DND-41 (cell line): Measurements from ENCODE around the gene SPATS2.

Experiments
- ATAC-seq: fragments of 200-7000 bp; cut with Tn5 transposase; 3 replicates; pipeline ENCODE4 v1.9.1; 2021; ENCODE audit warnings: low read depth; ENCODE audit not compliant: insufficient read depth
- DNase-seq: peaks from one replicate; pipeline ENCODE4 v3.0.0-alpha.2; 2020
- H2AFZ ChIP-seq: 2 replicates; pipeline ENCODE4 v1.6.0; 2012; ENCODE audit warnings: low read depth, low read length
- H3K27ac ChIP-seq: 2 replicates; pipeline ENCODE4 v1.5.1; 2012; ENCODE audit warnings: low read length, inconsistent platforms
- H3K27me3 ChIP-seq: fragments of 200-600 bp; sonication (generic); 2 replicates; pipeline ENCODE4 v1.6.0; 2012; ENCODE audit warnings: low read length, mild to moderate bottlenecking, inconsistent platforms; ENCODE audit not compliant: insufficient read depth, poor library complexity
- H3K36me3 ChIP-seq: 2 replicates; pipeline ENCODE4 v1.5.1; 2012; ENCODE audit warnings: low read length, inconsistent platforms; ENCODE audit not compliant: insufficient read depth
- H3K4me1 ChIP-seq: 2 replicates; pipeline ENCODE4 v1.5.1; 2012; ENCODE audit warnings: mild to moderate bottlenecking, low read length; ENCODE audit not compliant: insufficient read depth
- H3K4me2 ChIP-seq: 2 replicates; pipeline ENCODE4 v1.6.0; 2012; ENCODE audit warnings: mild to moderate bottlenecking, moderate library complexity, low read length, inconsistent platforms; ENCODE audit not compliant: insufficient read depth
- H3K4me3 ChIP-seq, 2 experiments: fragments of 200-600 bp in 1 of 2; shearing (Covaris generic) in 1 of 2; 2 replicates each; pipeline ENCODE4 v1.5.1; 2012 to 2016; ENCODE audit warnings: inconsistent platforms in 2 of 2, low read length in 2 of 2, mild to moderate bottlenecking in 2 of 2, low read depth in 1 of 2, moderate library complexity in 1 of 2
- H3K79me2 ChIP-seq: 2 replicates; pipeline ENCODE4 v1.6.0; 2012; ENCODE audit warnings: low read length, inconsistent platforms; ENCODE audit not compliant: insufficient read depth
- H3K9ac ChIP-seq: 2 replicates; pipeline ENCODE4 v1.6.0; 2012; ENCODE audit warnings: low read depth, mild to moderate bottlenecking, inconsistent platforms, low read length, moderate library complexity
- H3K9me3 ChIP-seq: 2 replicates; pipeline ENCODE4 v1.5.1; 2012; ENCODE audit warnings: low read length, moderate library complexity, mild to moderate bottlenecking, inconsistent platforms; ENCODE audit not compliant: insufficient read depth, severe bottlenecking
- H4K20me1 ChIP-seq: 2 replicates; pipeline ENCODE4 v1.6.0; 2012; ENCODE audit warnings: low read length; ENCODE audit not compliant: insufficient read depth
- EZH2 ChIP-seq: IDR thresholded peaks from 3 replicates; pipeline ENCODE4 v1.6.1; 2012; ENCODE audit warnings: borderline replicate concordance, low read depth, mild to moderate bottlenecking, moderate library complexity, low read length, inconsistent platforms; ENCODE audit not compliant: severe bottlenecking
- TF ChIP-seq, protein P1 (sequence below): IDR thresholded peaks from 2 replicates; pipeline ENCODE4 v1.5.1; 2012; ENCODE audit warnings: borderline replicate concordance, low read length, moderate library complexity, mild to moderate bottlenecking; ENCODE audit not compliant: poor library complexity, severe bottlenecking; ENCODE audit errors: extremely low read depth

Gene SPATS2

DNA sequence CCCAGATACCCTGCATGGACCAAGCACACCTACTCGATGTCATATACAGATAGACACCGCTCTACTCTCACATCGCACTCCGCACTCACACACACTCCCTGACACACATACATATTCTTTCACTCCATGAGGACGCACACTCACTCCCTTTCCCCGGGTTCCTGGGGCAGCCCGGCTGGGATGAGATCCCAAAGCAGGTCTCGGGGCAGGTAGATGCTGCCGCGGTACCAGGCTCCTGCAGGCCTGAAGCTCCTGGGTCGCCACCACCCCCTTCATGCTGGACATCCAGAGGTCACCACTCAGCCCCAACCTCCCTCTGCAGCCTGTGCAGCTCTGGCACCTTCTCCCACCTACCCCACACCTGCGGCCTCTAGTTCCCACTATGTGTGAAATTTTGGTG is 32.6 kb upstream of the SPATS2 start:
- no peak for ATAC-seq
- H3K4me3 ChIP-seq: no peak overlapping the region
- H3K4me1 ChIP-seq: peaks cover 13% of the 10 kb centered on the region
- H2AFZ ChIP-seq: no peak overlapping the region
- no peaks in the 10 kb centered on the region for H3K27me3 ChIP-seq
- H3K79me2 ChIP-seq: no peaks in the 10 kb centered on the region
- TF ChIP-seq, protein P1, sequence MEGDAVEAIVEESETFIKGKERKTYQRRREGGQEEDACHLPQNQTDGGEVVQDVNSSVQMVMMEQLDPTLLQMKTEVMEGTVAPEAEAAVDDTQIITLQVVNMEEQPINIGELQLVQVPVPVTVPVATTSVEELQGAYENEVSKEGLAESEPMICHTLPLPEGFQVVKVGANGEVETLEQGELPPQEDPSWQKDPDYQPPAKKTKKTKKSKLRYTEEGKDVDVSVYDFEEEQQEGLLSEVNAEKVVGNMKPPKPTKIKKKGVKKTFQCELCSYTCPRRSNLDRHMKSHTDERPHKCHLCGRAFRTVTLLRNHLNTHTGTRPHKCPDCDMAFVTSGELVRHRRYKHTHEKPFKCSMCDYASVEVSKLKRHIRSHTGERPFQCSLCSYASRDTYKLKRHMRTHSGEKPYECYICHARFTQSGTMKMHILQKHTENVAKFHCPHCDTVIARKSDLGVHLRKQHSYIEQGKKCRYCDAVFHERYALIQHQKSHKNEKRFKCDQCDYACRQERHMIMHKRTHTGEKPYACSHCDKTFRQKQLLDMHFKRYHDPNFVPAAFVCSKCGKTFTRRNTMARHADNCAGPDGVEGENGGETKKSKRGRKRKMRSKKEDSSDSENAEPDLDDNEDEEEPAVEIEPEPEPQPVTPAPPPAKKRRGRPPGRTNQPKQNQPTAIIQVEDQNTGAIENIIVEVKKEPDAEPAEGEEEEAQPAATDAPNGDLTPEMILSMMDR: no peak
- TF ChIP-seq EZH2: no peak
- H3K27ac ChIP-seq: no peak overlapping the region
- no peak overlapping the region for H3K9ac ChIP-seq
- no peak for DNase-seq
- peaks cover 20% of the 10 kb centered on the region for H3K36me3 ChIP-seq
- H4K20me1 ChIP-seq: peaks cover 3% of the 10 kb centered on the region; the same call in 1 of the 2 replicates
- no peaks in the 10 kb centered on the region for H3K9me3 ChIP-seq
- H3K4me2 ChIP-seq: no peak overlapping the region

DNA sequence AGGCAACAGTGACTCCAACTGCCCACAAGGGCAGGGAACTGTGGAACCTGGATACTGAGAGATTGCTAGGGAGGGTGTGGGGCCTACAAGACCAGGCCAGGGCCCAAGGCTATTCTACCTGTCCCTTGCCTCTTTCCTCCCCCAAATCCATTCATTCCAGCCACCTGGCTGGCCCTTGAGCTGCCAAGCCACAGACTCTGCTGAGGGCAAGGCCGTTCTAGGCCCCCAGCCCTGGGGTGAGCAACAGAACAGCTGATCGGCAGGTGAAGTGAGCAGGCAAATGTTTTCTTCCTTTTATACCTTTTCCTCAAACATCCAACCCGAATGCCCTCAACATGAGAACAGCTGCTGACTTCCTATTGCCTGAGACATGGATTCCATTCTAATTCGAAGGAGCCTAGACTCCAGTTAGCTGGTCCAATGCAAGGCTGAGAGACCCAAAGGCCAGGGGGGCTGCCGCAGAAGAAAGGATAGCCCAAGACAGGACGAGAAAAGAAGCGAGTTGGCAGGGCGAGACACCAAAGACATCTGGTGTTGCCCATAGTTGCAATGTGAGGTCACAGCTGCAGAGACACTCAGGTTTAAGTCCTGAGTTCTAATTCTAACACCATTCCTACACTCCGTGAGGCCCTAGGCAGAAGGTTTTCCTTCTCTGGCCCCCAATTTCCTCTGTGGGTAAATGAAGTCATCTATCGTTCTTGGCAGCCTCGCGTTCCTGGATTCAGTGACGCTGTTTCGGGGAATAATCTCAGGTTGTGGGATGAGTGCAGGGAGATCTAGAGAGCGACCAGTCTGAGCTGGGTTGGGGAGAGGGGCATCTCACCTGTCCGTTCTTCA is 31.9 kb upstream of the SPATS2 start:
- Histone ChIP-seq H3K4me2 (no peak overlapping the region), H3K9me3 (no peaks in the 10 kb centered on the region), H2AFZ (no peak overlapping the region), H3K4me1 (peaks cover 13% of the 10 kb centered on the region), H3K36me3 (peaks cover 14% of the 10 kb centered on the region), H3K4me3 (no peak overlapping the region), H3K27me3 (no peaks in the 10 kb centered on the region), H3K79me2 (no peaks in the 10 kb centered on the region), H3K27ac (no peak overlapping the region), H4K20me1 (peaks cover 3% of the 10 kb centered on the region; the same call in 1 of the 2 replicates), H3K9ac (no peak overlapping the region)
- ATAC-seq: no peak
- TF ChIP-seq EZH2: no peak
- TF ChIP-seq, protein P1: no peak
- no peak for DNase-seq

DNA sequence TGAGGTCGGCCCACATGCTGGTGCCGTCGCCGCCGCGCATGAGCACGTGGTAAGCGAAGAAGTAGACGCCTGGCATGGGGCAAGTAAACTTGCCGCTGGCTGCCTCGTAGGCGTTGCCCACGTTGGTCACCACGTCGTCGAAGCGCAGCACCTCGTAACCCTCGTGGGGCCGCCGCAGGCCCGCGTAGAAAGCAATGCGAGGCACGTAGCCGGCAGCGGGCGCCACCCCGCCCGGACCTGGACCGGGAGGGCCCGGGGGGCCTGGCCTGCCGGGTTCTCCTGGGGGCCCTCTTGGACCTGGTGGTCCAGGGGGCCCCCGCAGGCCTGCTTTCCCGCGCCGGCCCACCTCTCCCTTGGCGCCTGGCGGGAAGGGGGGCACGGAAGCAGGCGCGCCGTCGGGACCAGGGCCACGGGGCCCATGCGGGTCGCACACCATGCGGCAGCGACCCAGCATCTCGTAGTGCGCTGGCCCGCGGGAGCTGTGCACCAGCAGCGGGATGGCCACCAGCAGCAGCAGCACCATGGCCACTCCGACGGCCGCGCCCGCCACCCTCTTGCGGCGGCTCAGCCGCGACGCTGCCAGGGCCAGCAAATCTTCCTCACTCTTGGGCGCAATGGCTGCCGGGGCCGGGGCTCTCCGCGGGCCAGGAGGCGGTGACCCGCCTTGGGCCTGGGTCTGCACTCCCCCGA is 31.2 kb upstream of the SPATS2 start:
- Histone ChIP-seq H3K27ac (no peak overlapping the region), H2AFZ (no peak overlapping the region)
- ATAC-seq: no peak

More for the DNA sequence above, 31.2 kb upstream of the SPATS2 start:
- TF ChIP-seq, protein P1: no peak
- peaks cover 13% of the 10 kb centered on the region for H3K4me1 ChIP-seq
- DNase-seq: no peak
- H3K9me3 ChIP-seq: no peaks in the 10 kb centered on the region
- H3K4me2 ChIP-seq: no peak overlapping the region
- H3K27me3 ChIP-seq: no peaks in the 10 kb centered on the region
- H3K79me2 ChIP-seq: no peaks in the 10 kb centered on the region
- H3K4me3 ChIP-seq: no peak overlapping the region
- no peaks in the 10 kb centered on the region; the same call in 1 of the 2 replicates for H4K20me1 ChIP-seq
- H3K9ac ChIP-seq: no peak overlapping the region
- H3K36me3 ChIP-seq: peaks cover 6% of the 10 kb centered on the region
